ENCODE measurements around the gene HACL1. TPM values are rescaled to one million over a fixed set of nuclear protein-coding genes. Genes with fewer than 3 reads are reported as not detected.

Gene HACL1
- total and polyA plus RNA-seq, 2 donors (not counting 3 experiments of a cell fraction or from before 2014, with no cell fraction given) = 16.5 to 27.4 TPM

GRCh38 chr3:15520804-15521572, 80.4 kb downstream of the HACL1 start:
- intact Hi-C loops (cut with micrococcal nuclease) = no loop called here
- no peak overlapping the region for H2AFZ ChIP-seq (ENCODE audit: low read depth, low read length)
- no peaks in the 10 kb centered on the region for H3K9me3 ChIP-seq (replicated peaks; ENCODE audit: control insufficient read depth, insufficient read depth, low read length)
- H3K4me3 ChIP-seq (replicated peaks in 1 of 3; ENCODE audit: insufficient read depth in 1 of 3, low read depth in 1 of 3, low read length in 3 of 3) = no peak overlapping the region
- no peaks in the 10 kb centered on the region for H3K4me1 ChIP-seq (ENCODE audit: control insufficient read depth, extremely low read depth, insufficient read depth, low read length)
- TF ChIP-seq, protein P1, sequence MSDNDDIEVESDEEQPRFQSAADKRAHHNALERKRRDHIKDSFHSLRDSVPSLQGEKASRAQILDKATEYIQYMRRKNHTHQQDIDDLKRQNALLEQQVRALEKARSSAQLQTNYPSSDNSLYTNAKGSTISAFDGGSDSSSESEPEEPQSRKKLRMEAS (IDR thresholded peaks at IDR 0.05; ENCODE audit: insufficient read depth, insufficient read length) = no peak
- TF ChIP-seq JUN (IDR thresholded peaks at IDR 0.05; ENCODE audit: borderline replicate concordance, insufficient read depth, insufficient read length, low read depth) (no peak), CTCF (IDR thresholded peaks at IDR 0.05; ENCODE audit: extremely low read depth in 1 of 2, insufficient read depth in 1 of 2, low read depth in 1 of 2, low read length in 2 of 2) (no peak), MYC (IDR thresholded peaks at IDR 0.05; ENCODE audit: low read depth, low read length) (no peak), GATA2 (IDR thresholded peaks at IDR 0.05; ENCODE audit: insufficient read depth, insufficient read length, low read depth, low read length) (no peak), POLR2A (IDR thresholded peaks at IDR 0.05; ENCODE audit: low read depth, low read length) (no peak), EZH2 (IDR thresholded peaks at IDR 0.05; ENCODE audit: borderline replicate concordance, low read depth, low read length, severe bottlenecking) (no peak), FOS (IDR thresholded peaks at IDR 0.05; ENCODE audit: borderline replicate concordance, insufficient read depth, low read length) (no peak), POLR2AphosphoS5 (IDR thresholded peaks at IDR 0.05; ENCODE audit: insufficient read depth, low read depth, low read length) (no peak)
- H3K9me1 ChIP-seq (replicated peaks; ENCODE audit: control insufficient read depth, extremely low read depth, insufficient read depth, low read length) = no peaks in the 10 kb centered on the region
- ChIA-PET POLR2A (no interaction called here), CTCF (no interaction called here)
- no TSS peak for BruUV-seq (replicated peaks)
- no peaks in the 10 kb centered on the region for H4K20me1 ChIP-seq (replicated peaks; ENCODE audit: control insufficient read depth, extremely low read depth, insufficient read depth, low read length)
- H3K27me3 ChIP-seq (ENCODE audit: control insufficient read depth in 2 of 2, insufficient read depth in 2 of 2, low read length in 2 of 2) = peaks cover 6 to 18% of the 10 kb centered on the region in 2 experiments
- no peak overlapping the region for H3K27ac ChIP-seq (ENCODE audit: insufficient read depth, low read depth, low read length)
- dilution Hi-C loops (cut with MboI; ENCODE audit: extremely low pct_ligation_motif_present, low sequenced_read_pairs) = no loop called here
- H3K9ac ChIP-seq (replicated peaks; ENCODE audit: extremely low read depth, insufficient read depth, low read length) = no peak overlapping the region
- FAIRE-seq = no peak
- DNase-seq (ENCODE audit: low read depth, low spot score) = no peak
- H3K4me2 ChIP-seq (ENCODE audit: insufficient read depth, low read length) = no peak overlapping the region
- no peaks in the 10 kb centered on the region for H3K79me2 ChIP-seq (ENCODE audit: control insufficient read depth, insufficient read depth, low read length)
- H3K36me3 ChIP-seq (ENCODE audit: control insufficient read depth in 2 of 2, extremely low read depth in 1 of 2, insufficient read depth in 2 of 2, low read length in 2 of 2) = no peaks in the 10 kb centered on the region
